Neural progenitor cell (in vitro differentiated cells): Measurements from ENCODE around the gene BAG5.

ENCODE experiments used
- CTCF ChIP-seq: fragments of 200-600 bp; sonication (generic); IDR thresholded peaks from 2 replicates; pipeline ENCODE4 v1.5.1; 2017; ENCODE audit warnings: antibody characterized with exemption, mild to moderate bottlenecking
- EZH2 ChIP-seq: fragments of 200-600 bp; sonication (generic); IDR thresholded peaks from 2 replicates; pipeline ENCODE4 v1.6.1; 2017; ENCODE audit warnings: antibody characterized with exemption, mild to moderate bottlenecking, moderate library complexity
- EZH2phosphoT487 ChIP-seq: fragments of 200-600 bp; sonication (generic); IDR thresholded peaks from 2 replicates; pipeline ENCODE4 v1.6.1; 2017; ENCODE audit warnings: antibody characterized with exemption

DNA sequence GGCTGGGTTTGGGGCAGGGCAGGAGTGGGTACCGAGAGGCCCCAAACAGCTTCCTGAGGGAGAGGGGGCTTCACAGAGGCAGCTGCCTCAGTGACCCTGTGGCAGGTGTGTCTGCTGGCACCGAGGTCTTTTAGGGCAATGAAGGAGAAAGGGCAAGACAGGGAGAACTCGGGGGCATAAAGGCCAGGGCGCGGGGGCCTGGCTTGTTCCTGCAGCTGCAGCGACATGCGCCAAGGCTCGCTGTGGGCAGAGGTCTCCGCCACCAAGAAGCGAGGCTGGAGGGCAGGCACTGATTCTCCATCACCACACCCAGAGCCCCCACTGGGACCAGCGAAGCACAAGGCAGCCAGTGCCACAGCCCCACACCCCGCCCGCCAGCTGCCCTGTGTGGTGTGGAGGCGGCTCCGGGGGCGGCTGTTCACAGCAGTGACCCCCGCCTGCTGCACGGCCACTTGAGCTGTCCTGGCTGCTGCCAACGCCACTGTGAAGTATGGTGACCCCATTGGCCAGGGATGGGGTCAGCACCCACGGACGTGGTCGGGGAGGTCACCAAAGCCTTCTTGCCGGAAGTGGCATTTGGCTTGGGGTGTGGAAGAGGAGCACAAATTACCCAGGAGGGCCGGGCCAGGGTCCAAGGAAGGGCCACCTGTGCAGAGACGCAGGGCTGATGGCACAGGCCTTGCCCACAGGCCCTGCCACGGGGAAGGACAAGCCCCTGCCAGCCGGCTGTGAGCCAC is 16.4 kb downstream of the BAG5 start:
- TF ChIP-seq CTCF = no peak
- TF ChIP-seq EZH2 = no peak
- TF ChIP-seq EZH2phosphoT487 = no peak
